Gastroesophageal sphincter (tissue), 3 donors: ENCODE results near the gene P3H3.

ENCODE experiments used
- POLR2AphosphoS5 ChIP-seq: sonication (generic); formaldehyde crosslinking; IDR thresholded peaks from one replicate; pipeline ENCODE4 v1.6.1; 2017; ENCODE audit warnings: antibody characterized with exemption
- TF ChIP-seq, protein P1 (sequence below), 4 experiments: fragments of 200-600 bp in 2 of 4; fragments of 450-650 bp in 2 of 4; sonication (generic) in 1 of 4; IDR thresholded peaks; one replicate each; pipeline ENCODE4 v1.5.1; 2017 to 2019; ENCODE audit warnings: antibody characterized with exemption in 4 of 4, mild to moderate bottlenecking in 2 of 4, moderate library complexity in 2 of 4

DNA sequence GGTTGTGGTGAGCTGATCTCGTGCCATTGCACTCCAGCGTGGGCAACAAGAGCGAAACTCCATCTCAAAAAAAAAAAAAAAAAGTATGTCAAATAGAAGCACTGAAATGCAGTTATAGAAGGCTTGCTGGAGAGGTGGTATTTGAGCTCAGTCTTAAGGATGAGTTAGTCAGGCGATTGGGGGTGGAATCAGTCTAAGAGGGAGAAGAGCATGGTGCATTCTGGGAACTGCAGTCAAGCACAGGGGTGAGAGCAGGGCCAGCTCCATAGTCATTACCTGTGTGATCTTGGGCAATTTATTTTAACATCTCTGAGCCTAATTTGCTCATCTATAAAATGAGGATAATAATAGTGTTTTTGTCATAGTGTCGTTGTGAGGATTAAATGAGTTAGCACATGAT is 6.7 kb downstream of the P3H3 start:
- TF ChIP-seq, protein P1, sequence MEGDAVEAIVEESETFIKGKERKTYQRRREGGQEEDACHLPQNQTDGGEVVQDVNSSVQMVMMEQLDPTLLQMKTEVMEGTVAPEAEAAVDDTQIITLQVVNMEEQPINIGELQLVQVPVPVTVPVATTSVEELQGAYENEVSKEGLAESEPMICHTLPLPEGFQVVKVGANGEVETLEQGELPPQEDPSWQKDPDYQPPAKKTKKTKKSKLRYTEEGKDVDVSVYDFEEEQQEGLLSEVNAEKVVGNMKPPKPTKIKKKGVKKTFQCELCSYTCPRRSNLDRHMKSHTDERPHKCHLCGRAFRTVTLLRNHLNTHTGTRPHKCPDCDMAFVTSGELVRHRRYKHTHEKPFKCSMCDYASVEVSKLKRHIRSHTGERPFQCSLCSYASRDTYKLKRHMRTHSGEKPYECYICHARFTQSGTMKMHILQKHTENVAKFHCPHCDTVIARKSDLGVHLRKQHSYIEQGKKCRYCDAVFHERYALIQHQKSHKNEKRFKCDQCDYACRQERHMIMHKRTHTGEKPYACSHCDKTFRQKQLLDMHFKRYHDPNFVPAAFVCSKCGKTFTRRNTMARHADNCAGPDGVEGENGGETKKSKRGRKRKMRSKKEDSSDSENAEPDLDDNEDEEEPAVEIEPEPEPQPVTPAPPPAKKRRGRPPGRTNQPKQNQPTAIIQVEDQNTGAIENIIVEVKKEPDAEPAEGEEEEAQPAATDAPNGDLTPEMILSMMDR (IDR thresholded peaks at IDR 0.05) = no peak
- no peak for TF ChIP-seq POLR2AphosphoS5
